ENCODE data around the gene NFE2L2. TPM values are rescaled to one million over a fixed set of nuclear protein-coding genes. Genes with fewer than 3 reads are reported as not detected.
A peak's percentile ranks its signal among the peaks of the same experiment; 100 is the strongest.

Gene NFE2L2
- total and polyA plus RNA-seq, 2 donors (not counting 1 experiment from before 2014, with no cell fraction given): 16.8 to 93.6 TPM

GRCh38 chr2:177260379-177260778 lies 4.1 kb downstream of the NFE2L2 start:
- Mint-ChIP-seq H3K4me1 (peaks cover 61% of the 10 kb centered on the region), H3K27ac (peak overlapping the region; percentile 68), H3K9me3 (ENCODE audit: insufficient read depth) (peaks cover 2% of the 10 kb centered on the region), H3K27me3 (no peaks in the 10 kb centered on the region), H3K4me3 (peak overlapping the region; percentile 77)
- peak overlapping the region; percentile 23 for H3K4me2 ChIP-seq (replicated peaks; ENCODE audit: low read depth, low read length, poor library complexity, severe bottlenecking)
- peaks cover 0 to 4% (median 0%) of the 10 kb centered on the region in 3 donors for H3K9me3 ChIP-seq (ENCODE audit: control extremely low read depth in 1 of 3, control insufficient read depth in 2 of 3, insufficient read depth in 1 of 3, low read length in 2 of 3)
- H3K4me3 ChIP-seq (ENCODE audit: control extremely low read depth in 1 of 5, extremely low read depth in 1 of 5, insufficient read depth in 1 of 5, low read depth in 2 of 5, low read length in 4 of 5): no peak overlapping the region
- H3K27ac ChIP-seq (ENCODE audit: low read length in 2 of 2): no peak overlapping the region
- TF ChIP-seq EZH2 (IDR thresholded peaks at IDR 0.05; ENCODE audit: borderline replicate concordance, insufficient read depth, low read depth, low read length, poor library complexity, severe bottlenecking): no peak
- no peak for TF ChIP-seq CTCF (IDR thresholded peaks at IDR 0.05)
- peaks cover 81% of the 10 kb centered on the region for H3K79me2 ChIP-seq (ENCODE audit: control insufficient read depth, insufficient read depth, low read length)
- no peak for ATAC-seq (ENCODE audit: low read depth)
- peaks cover 69% of the 10 kb centered on the region for H4K20me1 ChIP-seq (ENCODE audit: control insufficient read depth, insufficient read depth, low read length, poor library complexity, severe bottlenecking)
- POLR2A ChIA-PET: interaction anchor here (0.6 to 1.8 kb wide), 3 partner anchors 8 to 95 kb away, joined by 3 to 5 read pairs (median 5); no protein-coding TSS in a partner anchor
- H3K27me3 ChIP-seq (replicated peaks in 1 of 4; ENCODE audit: control extremely low read depth in 1 of 4, control insufficient read depth in 3 of 4, insufficient read depth in 4 of 4, low read length in 3 of 4): no peaks in the 10 kb centered on the region
- H2AFZ ChIP-seq (ENCODE audit: insufficient read depth, low read depth, low read length, poor library complexity, severe bottlenecking): no peak overlapping the region
- 100% methylated on average over 1 of the region's 1 CpG for WGBS (ENCODE audit: insufficient coverage)
- peaks cover 42 to 45% of the 10 kb centered on the region in 2 donors for H3K4me1 ChIP-seq (ENCODE audit: control insufficient read depth in 2 of 2, insufficient read depth in 2 of 2, low read length in 2 of 2)
- peaks cover 0 to 4% of the 10 kb centered on the region in 2 experiments for H3K36me3 ChIP-seq (replicated peaks in 1 of 2; ENCODE audit: control extremely low read depth in 1 of 2, control insufficient read depth in 1 of 2, extremely low read depth in 1 of 2, insufficient read depth in 2 of 2, low read length in 1 of 2)
- intact Hi-C loops (cut with micrococcal nuclease): loop anchor here (5.0 kb wide), 2 partner anchors 132 to 157 kb away; partner anchors contain the start of gene AGPS
- CTCF ChIA-PET: interaction anchor here (1.8 to 1.9 kb wide), 2 partner anchors 35 to 96 kb away, joined by 5 to 9 read pairs; no protein-coding TSS in a partner anchor
- DNase-seq: no peak
- H3K9ac ChIP-seq (ENCODE audit: low read length): no peak overlapping the region

- no peaks in the 10 kb centered on the region for H3K27me3 ChIP-seq (replicated peaks in 1 of 4; ENCODE audit: control extremely low read depth in 1 of 4, control insufficient read depth in 3 of 4, insufficient read depth in 4 of 4, low read length in 3 of 4)
- H3K9ac ChIP-seq (ENCODE audit: low read length): no peak overlapping the region
- Mint-ChIP-seq H3K4me1 (peaks cover 78% of the 10 kb centered on the region), H3K9me3 (ENCODE audit: insufficient read depth) (peaks cover 2% of the 10 kb centered on the region), H3K27ac (no peak overlapping the region), H3K27me3 (no peaks in the 10 kb centered on the region), H3K4me3 (no peak overlapping the region)
- H3K4me2 ChIP-seq (replicated peaks; ENCODE audit: low read depth, low read length, poor library complexity, severe bottlenecking): no peak overlapping the region
- peaks cover 0 to 5% of the 10 kb centered on the region in 2 experiments for H3K36me3 ChIP-seq (replicated peaks in 1 of 2; ENCODE audit: control extremely low read depth in 1 of 2, control insufficient read depth in 1 of 2, extremely low read depth in 1 of 2, insufficient read depth in 2 of 2, low read length in 1 of 2)
- TF ChIP-seq CTCF (IDR thresholded peaks at IDR 0.05) (no peak), EZH2 (IDR thresholded peaks at IDR 0.05; ENCODE audit: borderline replicate concordance, insufficient read depth, low read depth, low read length, poor library complexity, severe bottlenecking) (no peak)
- peaks cover 100% of the 10 kb centered on the region for H3K79me2 ChIP-seq (ENCODE audit: control insufficient read depth, insufficient read depth, low read length)
- no peak overlapping the region for H2AFZ ChIP-seq (ENCODE audit: insufficient read depth, low read depth, low read length, poor library complexity, severe bottlenecking)
- intact Hi-C loops (cut with micrococcal nuclease): no loop called here
- DNase-seq (no peak), ATAC-seq (ENCODE audit: low read depth) (no peak)
- H4K20me1 ChIP-seq (ENCODE audit: control insufficient read depth, insufficient read depth, low read length, poor library complexity, severe bottlenecking): peaks cover 80% of the 10 kb centered on the region
- no peak overlapping the region for H3K27ac ChIP-seq (ENCODE audit: low read length in 2 of 2)
- peaks cover 50 to 61% of the 10 kb centered on the region in 2 donors for H3K4me1 ChIP-seq (ENCODE audit: control insufficient read depth in 2 of 2, insufficient read depth in 2 of 2, low read length in 2 of 2)
- CTCF ChIA-PET: interaction anchor here (1.5 kb wide), 1 partner anchor 92 kb away, joined by 3 read pairs; no protein-coding TSS in a partner anchor
- WGBS (ENCODE audit: insufficient coverage): no CpG with 5 or more reads among the region's 2 CpGs
- peak overlapping the region in 1 of 5 experiments; percentile 16 for H3K4me3 ChIP-seq (ENCODE audit: control extremely low read depth in 1 of 5, extremely low read depth in 1 of 5, insufficient read depth in 1 of 5, low read depth in 2 of 5, low read length in 4 of 5)
- H3K9me3 ChIP-seq (ENCODE audit: control extremely low read depth in 1 of 3, control insufficient read depth in 2 of 3, insufficient read depth in 1 of 3, low read length in 2 of 3): peaks cover 0 to 4% (median 0%) of the 10 kb centered on the region in 3 donors
- POLR2A ChIA-PET: no interaction called here
Observed at GRCh38 chr2:177258059-177258458, 6.5 kb downstream of the NFE2L2 start.
